Cardiac fibroblast (primary cell): ENCODE data around the gene CD93.

Experiments
- DNase-seq, 2 donors: peaks; one replicate each; pipeline versions ENCODE4 v3.0.0 to v3.0.0-alpha.2; 2010; ENCODE audit warnings: low read depth in 2 of 2
- H3K4me3 ChIP-seq, 2 donors: replicated peaks in 1 of 2; 1 replicate in 1 of 2; 2 replicates in 1 of 2; pipeline ENCODE4 v1.5.1; 2011; ENCODE audit warnings: low read depth in 2 of 2, low read length in 2 of 2, mild to moderate bottlenecking in 2 of 2, moderate library complexity in 1 of 2
- TF ChIP-seq, protein P1 (sequence below): IDR thresholded peaks from one replicate; pipeline ENCODE4 v1.5.1; 2011; ENCODE audit warnings: low read depth, mild to moderate bottlenecking, low read length, inconsistent platforms

Gene CD93

DNA sequence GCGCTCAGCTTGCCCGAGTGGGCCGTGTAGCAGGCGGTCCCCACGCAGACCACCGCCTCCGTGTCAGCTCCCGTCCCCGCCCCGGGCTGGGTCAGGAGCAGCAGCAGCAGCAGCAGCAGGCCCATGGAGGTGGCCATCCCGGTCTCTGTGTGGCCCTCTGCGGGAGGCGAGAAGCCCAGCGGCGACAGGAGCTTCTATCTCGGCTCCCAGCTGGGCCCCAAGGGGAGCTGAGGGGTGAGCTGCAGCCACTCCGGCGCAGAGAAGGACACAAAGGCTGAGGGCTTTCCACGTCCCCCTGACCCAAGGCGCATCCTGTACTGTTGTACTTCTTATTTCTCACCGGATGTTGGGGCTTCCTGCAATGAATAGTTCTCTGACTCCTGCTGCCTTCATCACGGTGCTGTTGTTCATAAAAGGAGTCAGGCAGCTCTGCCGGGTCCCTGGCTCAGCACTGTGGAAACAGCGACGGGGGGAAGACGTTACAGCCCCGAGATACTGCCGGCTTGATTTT, at the start of gene CD93:
Gene CD93, minus strand, starts transcription at position 269 of the 511 bp plus-strand sequence. Its CDS starts 132 bp downstream, at position 137.
- TF ChIP-seq, protein P1, sequence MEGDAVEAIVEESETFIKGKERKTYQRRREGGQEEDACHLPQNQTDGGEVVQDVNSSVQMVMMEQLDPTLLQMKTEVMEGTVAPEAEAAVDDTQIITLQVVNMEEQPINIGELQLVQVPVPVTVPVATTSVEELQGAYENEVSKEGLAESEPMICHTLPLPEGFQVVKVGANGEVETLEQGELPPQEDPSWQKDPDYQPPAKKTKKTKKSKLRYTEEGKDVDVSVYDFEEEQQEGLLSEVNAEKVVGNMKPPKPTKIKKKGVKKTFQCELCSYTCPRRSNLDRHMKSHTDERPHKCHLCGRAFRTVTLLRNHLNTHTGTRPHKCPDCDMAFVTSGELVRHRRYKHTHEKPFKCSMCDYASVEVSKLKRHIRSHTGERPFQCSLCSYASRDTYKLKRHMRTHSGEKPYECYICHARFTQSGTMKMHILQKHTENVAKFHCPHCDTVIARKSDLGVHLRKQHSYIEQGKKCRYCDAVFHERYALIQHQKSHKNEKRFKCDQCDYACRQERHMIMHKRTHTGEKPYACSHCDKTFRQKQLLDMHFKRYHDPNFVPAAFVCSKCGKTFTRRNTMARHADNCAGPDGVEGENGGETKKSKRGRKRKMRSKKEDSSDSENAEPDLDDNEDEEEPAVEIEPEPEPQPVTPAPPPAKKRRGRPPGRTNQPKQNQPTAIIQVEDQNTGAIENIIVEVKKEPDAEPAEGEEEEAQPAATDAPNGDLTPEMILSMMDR, result no peak
- H3K4me3 ChIP-seq, result no peak within 1 kb of the TSS
- DNase-seq, result peak; percentile 61 to 67

DNA sequence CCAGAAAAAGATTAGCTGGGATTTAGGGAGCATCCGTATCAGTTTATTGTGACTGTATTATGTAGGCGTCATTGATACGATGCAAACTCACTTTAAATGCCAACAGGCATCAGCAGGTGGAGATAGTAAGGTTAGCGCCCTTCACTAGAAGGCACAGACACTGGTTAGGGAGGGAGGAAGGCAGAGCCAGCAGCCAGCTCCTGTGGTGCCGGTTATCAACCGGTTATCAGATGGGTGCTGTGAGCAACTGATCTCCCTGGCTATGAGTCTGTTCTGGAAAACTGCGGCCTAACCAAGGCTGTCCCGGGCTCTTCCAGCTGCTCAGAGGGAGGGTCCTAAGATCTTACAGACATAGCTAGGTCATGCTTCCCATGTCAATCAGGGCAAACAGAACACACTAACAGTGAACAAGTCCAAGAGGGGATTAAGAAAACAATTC, 47.5 kb upstream of the CD93 start:
- no peak for DNase-seq
- TF ChIP-seq, protein P1, result no peak
- no peak overlapping the region for H3K4me3 ChIP-seq

DNA sequence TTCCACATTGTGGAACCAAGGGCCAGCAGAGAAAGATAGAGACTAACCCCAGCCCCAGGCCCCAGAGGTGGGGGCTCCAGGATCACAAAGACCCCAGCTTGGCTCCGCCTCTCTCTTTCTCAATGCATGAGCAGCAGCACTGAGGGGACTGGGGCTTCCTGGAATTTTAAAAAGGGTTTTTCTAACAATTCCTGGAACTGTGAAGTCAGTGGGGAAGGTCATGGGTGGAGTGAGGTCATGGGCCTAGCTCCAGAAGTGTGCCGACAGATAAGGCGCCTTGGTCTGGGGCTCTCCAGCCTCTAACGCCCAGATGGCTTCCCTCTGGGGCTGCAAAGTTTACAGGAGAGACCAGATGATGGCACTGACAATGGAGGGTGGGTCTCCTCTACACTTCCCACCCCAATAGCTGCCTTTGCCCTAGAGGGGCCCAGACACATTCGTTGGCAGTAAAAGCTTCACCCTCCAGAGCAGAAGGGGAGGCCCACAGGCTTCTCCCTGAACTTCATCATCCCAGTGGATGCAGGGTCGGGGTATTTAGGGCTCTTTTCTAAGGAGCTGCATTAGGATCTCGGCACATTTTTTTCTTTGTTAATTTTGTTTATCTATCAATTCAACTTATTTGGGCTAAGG, 46.9 kb upstream of the CD93 start:
- TF ChIP-seq, protein P1, result no peak
- peak in 1 of 2 donors; percentile 37 for DNase-seq
- H3K4me3 ChIP-seq, result no peak overlapping the region

DNA sequence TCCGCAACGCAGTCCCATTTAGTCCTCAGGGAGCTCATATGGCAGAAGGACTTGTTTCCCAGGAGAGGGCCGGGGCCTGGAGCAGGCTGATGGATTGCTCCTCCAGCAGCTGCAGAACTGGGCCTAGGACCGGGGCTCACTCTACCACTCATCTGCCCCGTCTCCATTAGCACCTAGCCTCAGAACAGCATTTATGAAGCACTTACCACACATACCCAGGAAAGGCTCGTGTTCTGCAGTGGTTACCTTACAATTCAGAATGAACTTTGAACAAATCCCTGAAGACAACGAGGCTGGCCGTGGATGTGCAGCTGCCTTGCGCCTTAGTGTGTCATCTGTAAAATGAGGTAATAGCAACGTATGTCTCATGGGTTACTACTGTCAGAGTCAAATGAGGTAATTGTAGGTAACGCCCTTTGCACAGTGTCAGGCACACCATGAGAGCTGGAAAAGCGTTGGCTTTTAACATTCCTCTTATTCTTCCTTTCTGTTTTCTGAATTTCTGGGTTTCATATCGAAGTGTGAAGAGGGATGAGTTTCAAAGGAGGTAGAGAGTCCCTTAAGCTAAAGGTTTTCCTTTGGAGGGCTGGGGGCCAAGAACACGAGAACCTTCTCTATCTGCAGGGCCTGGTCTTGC, 46.3 kb upstream of the CD93 start:
- DNase-seq, result no peak
- TF ChIP-seq, protein P1, result no peak
- no peak overlapping the region for H3K4me3 ChIP-seq

- DNase-seq, result peak in 1 of 2 donors; percentile 41
- TF ChIP-seq, protein P1, result no peak
These were observed 45.6 kb upstream of the CD93 start for GRCh38 chr20:23131766-23132165.

DNA sequence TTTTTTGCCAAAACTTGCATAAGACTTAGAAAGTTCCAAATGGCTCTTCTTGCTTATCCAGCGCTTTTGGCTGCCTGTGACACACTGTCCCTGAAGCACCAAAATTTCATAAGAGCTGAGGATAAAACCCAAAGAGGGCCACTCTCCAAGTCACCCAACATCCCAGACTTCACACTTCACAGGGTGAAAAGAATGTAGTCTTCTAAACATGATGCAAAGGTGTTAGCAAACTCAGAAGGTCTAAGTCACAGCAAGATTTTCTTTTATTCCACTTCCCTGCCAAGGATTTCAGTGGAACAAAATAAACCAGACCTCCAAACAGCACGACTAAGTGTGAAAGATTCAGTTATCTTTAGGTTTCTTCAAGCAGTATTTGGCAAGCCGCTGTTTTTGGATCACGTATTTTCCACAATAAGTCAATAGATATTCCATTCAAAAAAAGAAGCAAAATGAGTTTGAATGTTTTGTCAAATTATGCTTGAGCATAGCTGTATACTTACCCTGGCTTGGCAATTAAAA, 44.6 kb upstream of the CD93 start:
- TF ChIP-seq, protein P1, result no peak
- DNase-seq, result no peak
- no peak overlapping the region for H3K4me3 ChIP-seq

More at GRCh38 chr20:23131766-23132165, 45.6 kb upstream of the CD93 start:
- H3K4me3 ChIP-seq, result no peak overlapping the region
